Hematopoietic multipotent progenitor cell treated with erythropoietin and hydrocortisone succinate and interleukin-3 and kit ligand, for 8 days (in vitro differentiated cells): ENCODE measurements around the gene STX16.

Experiments
- DNase-seq: peaks from one replicate; pipeline ENCODE4 v3.0.0-alpha.2; 2015

Gene STX16

DNA sequence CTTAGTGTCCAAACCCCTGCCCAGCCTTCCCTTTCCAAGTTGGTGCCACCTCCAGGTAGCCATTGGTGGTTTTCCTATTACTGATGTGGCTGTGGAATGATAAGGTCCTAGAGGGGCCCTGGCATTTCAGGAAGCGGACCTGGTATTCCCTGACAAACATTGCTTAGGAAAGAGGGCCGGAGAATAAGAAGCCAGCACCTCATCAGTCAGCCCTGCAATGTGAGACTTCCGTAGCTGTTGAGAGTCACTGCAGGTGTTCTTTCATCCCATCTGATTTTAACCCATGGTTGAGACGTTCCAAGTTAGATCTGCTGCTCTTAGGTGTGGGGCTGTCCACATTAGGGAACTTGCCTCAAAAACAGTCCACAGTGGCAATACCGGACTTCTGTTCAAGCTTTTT is 26.7 kb downstream of the STX16 start:
- DNase-seq = no peak

GRCh38 chr20:58678806-58679205 is 27.7 kb downstream of the STX16 start:
- DNase-seq = no peak

GRCh38 chr20:58682656-58683531 is 31.8 kb downstream of the STX16 start:
- DNase-seq = no peak

DNA sequence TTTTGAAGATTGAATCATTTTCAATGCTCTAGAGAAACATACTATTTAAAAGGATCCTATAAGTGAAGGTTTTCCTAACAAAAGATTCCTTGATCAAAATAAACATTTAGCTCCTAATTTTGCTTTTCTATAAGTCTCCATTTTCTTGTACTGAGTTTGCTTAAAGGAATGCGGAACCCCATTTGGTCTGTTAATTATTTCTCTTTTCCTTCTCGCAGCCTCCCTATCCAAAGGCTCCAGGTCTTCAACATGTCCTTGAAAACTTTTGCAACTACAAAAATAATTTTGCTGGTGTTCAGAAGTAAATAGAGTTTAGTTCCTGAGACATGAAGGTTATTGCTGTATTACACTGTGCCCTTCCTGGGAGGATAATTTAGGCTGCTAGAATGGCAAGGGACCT is 33.2 kb downstream of the STX16 start:
- DNase-seq = no peak

- DNase-seq = no peak
Measured at GRCh38 chr20:58685988-58686387, 34.9 kb downstream of the STX16 start.

GRCh38 chr20:58688414-58688813 is 37.3 kb downstream of the STX16 start:
- no peak for DNase-seq

- no peak for DNase-seq
Measured at GRCh38 chr20:58688840-58689239, 37.8 kb downstream of the STX16 start.

- DNase-seq = no peak
Measured at GRCh38 chr20:58690396-58691135, 39.5 kb downstream of the STX16 start.

- no peak for DNase-seq
Measured at GRCh38 chr20:58691773-58692578, 40.9 kb downstream of the STX16 start.

- DNase-seq = peak; percentile 60
Measured at GRCh38 chr20:58692579-58693225, 41.6 kb downstream of the STX16 start, which contains the start of gene NPEPL1. TSS of gene NPEPL1 (plus strand) at chr20:58692800. CDS start at chr20:58692901, 101 bp downstream.

DNA sequence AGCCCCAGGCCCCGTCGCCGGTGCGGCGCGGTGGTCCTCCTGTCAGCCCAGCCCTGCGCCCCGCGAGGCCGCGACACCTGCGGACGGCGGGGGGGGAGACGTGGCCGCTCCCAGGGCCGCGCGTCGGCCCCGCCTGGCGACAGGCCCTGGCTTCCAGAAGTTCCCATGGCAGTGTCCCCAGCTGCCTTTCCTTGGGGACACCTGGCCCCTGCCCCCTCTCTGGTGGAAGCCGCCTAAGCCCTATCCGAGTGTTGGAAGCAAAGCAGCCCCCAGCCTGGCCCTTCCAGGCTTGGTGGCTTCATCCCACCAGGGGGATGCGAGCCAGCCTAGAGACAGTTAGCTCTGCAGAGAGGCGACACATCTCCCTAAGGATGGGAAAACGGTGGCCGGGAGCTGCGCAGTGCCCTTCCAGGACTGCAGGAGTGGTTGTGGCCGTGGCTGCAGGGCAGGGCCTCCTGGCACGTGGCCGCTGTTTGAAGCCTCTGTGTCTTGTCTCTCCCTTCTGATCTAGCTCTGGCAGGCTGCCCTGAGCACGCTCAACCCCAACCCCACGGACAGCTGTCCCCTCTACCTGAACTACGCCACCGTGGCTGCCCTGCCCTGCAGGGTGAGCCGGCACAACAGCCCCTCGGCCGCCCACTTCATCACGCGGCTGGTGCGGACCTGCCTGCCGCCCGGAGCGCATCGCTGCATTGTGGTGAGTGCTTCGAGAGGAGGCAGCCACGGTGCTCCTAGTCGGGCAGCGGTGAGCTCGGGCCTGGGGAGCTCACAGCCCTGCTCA is 42.3 kb downstream of the STX16 start:
- peak; percentile 27 for DNase-seq

DNA sequence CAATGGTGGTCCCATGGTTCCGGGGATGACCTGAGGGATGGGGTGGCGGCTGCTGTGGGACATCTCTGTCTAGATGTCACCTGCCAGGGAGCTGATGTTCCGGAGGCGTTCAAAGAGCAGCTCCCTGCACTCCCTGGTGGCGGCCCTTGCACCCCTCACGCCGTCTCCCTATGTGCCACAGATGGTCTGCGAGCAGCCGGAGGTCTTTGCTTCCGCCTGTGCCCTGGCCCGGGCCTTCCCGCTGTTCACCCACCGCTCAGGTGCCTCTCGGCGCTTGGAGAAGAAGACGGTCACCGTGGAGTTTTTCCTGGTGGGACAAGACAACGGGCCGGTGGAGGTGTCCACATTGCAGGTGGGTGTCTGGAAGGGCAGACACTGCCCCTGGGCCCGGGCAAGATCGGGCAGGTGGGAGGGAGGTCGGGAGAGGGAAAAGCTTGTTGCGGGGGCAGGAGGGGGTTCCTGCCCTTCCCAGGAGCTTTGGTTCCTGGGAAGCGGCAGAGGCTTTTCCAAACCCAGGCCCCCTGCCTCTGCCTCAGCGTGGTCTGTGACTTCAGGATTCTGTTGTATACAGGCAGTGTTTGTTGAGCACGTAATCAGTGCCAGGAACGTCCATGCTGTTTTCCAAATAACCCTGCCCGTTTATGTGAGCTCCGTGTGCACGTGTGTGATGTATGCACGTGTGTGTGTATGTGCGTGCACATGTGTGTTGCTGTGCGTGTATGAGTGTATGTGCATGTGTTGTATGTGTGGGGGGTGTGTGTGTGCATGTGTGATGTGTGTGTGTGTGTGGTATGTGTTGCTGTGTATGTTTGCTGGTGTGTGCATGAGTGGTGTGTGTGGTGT is 43.4 kb downstream of the STX16 start:
- no peak for DNase-seq

DNA sequence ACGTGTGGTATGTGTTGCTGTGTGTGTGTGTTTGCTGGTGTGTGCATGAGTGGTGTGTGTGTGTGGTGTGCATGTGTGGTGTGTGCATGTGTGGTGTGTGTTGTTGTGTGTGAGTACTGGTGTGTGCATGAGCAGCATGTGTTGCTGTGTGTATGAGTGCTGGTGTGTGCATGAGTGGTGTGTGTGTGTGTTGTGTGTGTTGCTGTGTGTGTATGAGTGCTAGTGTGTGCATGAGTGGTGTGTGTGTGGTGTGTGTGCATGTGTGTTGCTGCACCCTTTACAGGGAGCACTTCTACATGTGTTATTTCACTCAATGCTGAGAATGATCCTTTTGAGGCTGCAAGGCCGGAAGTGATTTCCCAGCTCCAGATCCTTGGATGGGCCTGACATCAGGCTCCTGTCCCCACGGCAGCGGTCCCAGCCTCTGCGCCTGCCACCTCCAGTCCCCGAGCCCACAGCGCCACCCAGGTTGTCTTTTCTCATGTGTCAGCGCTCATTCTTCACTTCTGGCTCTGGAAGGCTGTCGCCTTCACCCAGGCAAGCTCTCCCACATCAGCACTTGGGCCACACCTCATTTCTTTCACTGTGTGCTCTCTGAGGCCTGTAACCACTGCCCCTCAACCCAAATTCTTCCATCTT is 44.1 kb downstream of the STX16 start:
- DNase-seq = no peak

GRCh38 chr20:58695895-58696375 is 44.9 kb downstream of the STX16 start:
- no peak for DNase-seq

DNA sequence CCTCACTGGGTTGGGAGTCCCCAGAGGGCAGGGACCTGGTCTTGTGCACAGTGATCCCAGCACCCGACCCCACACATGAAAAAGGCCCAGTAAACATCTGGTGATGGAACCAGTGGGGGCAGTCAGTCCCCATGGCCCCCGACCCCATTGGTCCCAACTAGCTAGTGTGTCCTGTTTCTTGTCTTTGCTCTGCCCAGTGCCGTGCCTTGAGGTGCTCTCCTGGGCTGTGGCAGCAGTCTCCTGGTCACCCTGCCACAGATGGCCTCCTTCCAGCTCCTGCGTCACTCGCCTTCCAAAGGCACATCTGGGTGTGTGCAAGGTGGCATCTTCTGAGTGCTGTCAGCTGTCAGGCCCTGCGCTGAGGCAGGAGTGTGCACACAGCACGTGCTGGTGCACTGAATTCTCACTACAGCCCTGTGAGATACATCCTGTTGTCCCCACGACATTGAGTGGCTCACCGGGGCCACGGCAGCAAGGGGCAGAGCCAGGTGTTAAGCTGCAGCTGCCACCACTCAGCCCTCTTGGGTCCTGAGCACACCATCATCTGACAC is 45.4 kb downstream of the STX16 start:
- no peak for DNase-seq

- no peak for DNase-seq
Measured at GRCh38 chr20:58697201-58697866, 46.3 kb downstream of the STX16 start.

DNA sequence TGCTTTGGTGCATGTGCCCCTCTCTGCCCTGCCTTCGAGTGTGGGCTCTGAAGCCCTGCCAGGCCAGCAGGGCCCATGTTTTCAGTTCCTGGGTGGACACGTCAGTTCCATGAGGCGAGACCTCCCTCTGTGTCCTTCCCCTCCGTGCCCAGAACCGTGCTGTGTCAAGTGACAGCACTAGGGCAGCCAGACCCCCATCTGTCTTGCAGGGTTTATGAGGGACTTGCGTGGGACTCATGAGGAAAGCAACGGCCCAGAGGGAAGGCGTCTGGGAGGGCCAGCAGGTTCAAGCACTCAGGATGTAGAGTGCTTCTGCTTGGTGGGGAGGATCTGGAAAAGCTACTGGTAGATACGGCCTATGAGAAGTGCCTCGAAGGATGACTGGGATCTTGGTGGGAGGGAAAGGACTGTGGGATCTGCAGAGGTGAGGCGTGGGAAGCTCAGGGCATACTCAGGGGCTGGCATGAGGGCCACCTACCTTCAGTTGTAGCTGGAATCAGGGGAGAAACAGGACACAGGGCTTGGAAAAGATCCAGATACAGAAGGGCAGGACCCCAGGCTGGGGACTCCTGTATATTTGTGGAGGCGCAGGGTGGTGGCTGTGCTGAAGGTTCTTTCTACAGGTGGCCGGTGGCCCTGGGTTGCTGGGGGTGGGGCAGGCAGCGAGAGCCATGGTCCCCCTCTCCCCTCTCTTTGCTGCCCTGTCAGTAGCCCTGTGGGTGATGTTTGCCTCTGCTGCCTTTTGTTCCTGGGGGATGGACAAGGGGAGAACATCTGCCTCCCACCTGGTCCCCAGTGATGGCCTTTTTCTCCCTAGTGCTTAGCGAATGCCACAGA is 47.0 kb downstream of the STX16 start:
- DNase-seq = no peak
